Keratinocyte (primary cell): ENCODE measurements around the gene LIMS3. TPM values are rescaled to one million over a fixed set of nuclear protein-coding genes. Genes with fewer than 3 reads are reported as not detected.

Experiments
- polyA plus RNA-seq, 5 experiments: library from polyadenylated mRNA; depleted of rRNA in 3 of 5; stranded (reverse) in 3 of 5; stranded (forward) in 1 of 5; unstranded in 1 of 5; fragments of >200 nt; gene quantifications; 1 replicate in 1 of 5; 2 replicates in 3 of 5; 3 replicates in 1 of 5; pipeline versions ENCODE4 v1.2.1 to v1.2.3, GENCODE V29; 2011 to 2012; ENCODE audit warnings: missing spikeins in 2 of 5, low read depth in 1 of 5, low replicate concordance in 1 of 5

LIMS3 gene
- polyA plus RNA-seq, 1 donor (not counting 4 experiments of a cell fraction or from before 2014, with no cell fraction given) = not detected

Other genes starting within 250 kb of the LIMS3 start
- gene RGPD5, start 104.4 kb upstream of the LIMS3 start, polyA plus RNA-seq = 7.7 to 8.8 TPM (median 7.9 TPM) in 3 replicates
- 11.1 to 80.8 TPM (median 29.0 TPM) in 3 replicates for gene MALL, start 217.1 kb downstream of the LIMS3 start, polyA plus RNA-seq